ENCODE results near the gene MED4. TPM values are rescaled to one million over a fixed set of nuclear protein-coding genes. Genes with fewer than 3 reads are reported as not detected.

Gene MED4
- total and polyA plus RNA-seq, 2 donors (not counting 1 experiment from before 2014, with no cell fraction given): 15.4 to 50.1 TPM

DNA sequence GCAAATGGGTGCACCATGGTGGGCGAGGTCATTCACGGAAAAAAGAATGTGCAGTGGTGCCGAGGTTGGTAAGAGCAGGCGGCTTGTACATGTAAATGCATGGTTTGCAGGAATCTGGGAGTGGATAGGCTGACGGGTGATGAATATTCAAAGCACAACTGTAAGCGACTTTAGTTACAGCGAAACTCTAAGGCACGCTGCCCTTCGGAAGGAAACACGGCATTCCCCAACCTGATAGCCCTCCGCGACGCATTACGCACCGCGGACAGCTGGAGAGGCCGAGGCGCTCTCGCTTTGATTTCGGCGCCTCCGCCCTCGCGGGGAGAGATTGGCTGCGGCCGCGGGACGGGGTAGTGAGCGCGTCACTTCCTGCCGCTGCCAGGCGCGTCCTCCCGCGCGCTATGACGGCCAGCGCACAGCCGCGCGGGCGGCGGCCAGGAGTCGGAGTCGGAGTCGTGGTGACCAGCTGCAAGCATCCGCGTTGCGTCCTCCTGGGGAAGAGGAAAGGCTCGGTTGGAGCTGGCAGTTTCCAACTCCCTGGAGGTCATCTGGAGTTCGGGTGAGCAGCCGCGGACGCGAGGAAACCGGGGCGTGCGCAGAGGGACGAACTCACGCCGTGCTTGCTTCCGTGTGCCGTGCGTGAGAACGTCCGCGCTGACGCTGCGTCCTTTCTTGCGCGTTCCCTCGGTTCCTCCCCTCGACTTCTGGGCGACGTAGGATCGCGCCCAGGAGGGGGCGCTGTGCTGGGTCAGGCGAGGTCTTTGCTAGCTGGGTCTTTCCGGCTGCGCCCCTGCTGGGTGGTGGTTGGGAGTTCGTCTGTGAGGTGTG, 57.3 kb downstream of the MED4 start, which contains the start of gene NUDT15:
Gene NUDT15 (plus strand): TSS at position 381 of the 828 bp plus-strand sequence. CDS start 21 bp downstream, at position 402.
- Mint-ChIP-seq H3K4me3 (peak within 1 kb of the TSS; percentile 96), H3K4me1 (peaks cover 22% of the 10 kb centered on the region), H3K27ac (peak within 1 kb of the TSS; percentile 96), H3K27me3 (no peaks in the 10 kb centered on the region), H3K9me3 (ENCODE audit: insufficient read depth) (no peaks in the 10 kb centered on the region)
- Histone ChIP-seq H3K36me3 (replicated peaks in 1 of 2; ENCODE audit: control extremely low read depth in 1 of 2, control insufficient read depth in 1 of 2, extremely low read depth in 1 of 2, insufficient read depth in 2 of 2, low read length in 1 of 2) (peaks cover 0 to 6% of the 10 kb centered on the region in 2 experiments), H3K4me1 (ENCODE audit: control insufficient read depth in 2 of 2, insufficient read depth in 2 of 2, low read length in 2 of 2) (peaks cover 13 to 18% of the 10 kb centered on the region in 2 donors), H4K20me1 (ENCODE audit: control insufficient read depth, insufficient read depth, low read length, poor library complexity, severe bottlenecking) (no peaks in the 10 kb centered on the region), H3K27ac (ENCODE audit: low read length in 2 of 2) (peak within 1 kb of the TSS; percentile 96 to 98), H3K4me2 (replicated peaks; ENCODE audit: low read depth, low read length, poor library complexity, severe bottlenecking) (peak within 1 kb of the TSS; percentile 81), H3K4me3 (ENCODE audit: control extremely low read depth in 1 of 5, extremely low read depth in 1 of 5, insufficient read depth in 1 of 5, low read depth in 2 of 5, low read length in 4 of 5) (peak within 1 kb of the TSS; percentile 84 to 94 (median 92)), H2AFZ (ENCODE audit: insufficient read depth, low read depth, low read length, poor library complexity, severe bottlenecking) (peak within 1 kb of the TSS; percentile 94), H3K9me3 (ENCODE audit: control extremely low read depth in 1 of 3, control insufficient read depth in 2 of 3, insufficient read depth in 1 of 3, low read length in 2 of 3) (no peaks in the 10 kb centered on the region), H3K79me2 (ENCODE audit: control insufficient read depth, insufficient read depth, low read length) (peaks cover 10% of the 10 kb centered on the region), H3K27me3 (replicated peaks in 1 of 4; ENCODE audit: control extremely low read depth in 1 of 4, control insufficient read depth in 3 of 4, insufficient read depth in 4 of 4, low read length in 3 of 4) (no peaks in the 10 kb centered on the region), H3K9ac (ENCODE audit: low read length) (peak within 1 kb of the TSS; percentile 96)
- intact Hi-C loops (cut with micrococcal nuclease): loop anchor here (1.0 to 5.0 kb wide), 10 partner anchors 36 to 1755 kb away; partner anchors contain the start of genes CAB39L, FNDC3A, ITM2B and KPNA3
- no peak for TF ChIP-seq EZH2 (IDR thresholded peaks at IDR 0.05; ENCODE audit: borderline replicate concordance, insufficient read depth, low read depth, low read length, poor library complexity, severe bottlenecking)
- TF ChIP-seq, protein P1, sequence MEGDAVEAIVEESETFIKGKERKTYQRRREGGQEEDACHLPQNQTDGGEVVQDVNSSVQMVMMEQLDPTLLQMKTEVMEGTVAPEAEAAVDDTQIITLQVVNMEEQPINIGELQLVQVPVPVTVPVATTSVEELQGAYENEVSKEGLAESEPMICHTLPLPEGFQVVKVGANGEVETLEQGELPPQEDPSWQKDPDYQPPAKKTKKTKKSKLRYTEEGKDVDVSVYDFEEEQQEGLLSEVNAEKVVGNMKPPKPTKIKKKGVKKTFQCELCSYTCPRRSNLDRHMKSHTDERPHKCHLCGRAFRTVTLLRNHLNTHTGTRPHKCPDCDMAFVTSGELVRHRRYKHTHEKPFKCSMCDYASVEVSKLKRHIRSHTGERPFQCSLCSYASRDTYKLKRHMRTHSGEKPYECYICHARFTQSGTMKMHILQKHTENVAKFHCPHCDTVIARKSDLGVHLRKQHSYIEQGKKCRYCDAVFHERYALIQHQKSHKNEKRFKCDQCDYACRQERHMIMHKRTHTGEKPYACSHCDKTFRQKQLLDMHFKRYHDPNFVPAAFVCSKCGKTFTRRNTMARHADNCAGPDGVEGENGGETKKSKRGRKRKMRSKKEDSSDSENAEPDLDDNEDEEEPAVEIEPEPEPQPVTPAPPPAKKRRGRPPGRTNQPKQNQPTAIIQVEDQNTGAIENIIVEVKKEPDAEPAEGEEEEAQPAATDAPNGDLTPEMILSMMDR (IDR thresholded peaks at IDR 0.05): peak; percentile 97
- DNase-seq (peak; percentile 98), ATAC-seq (ENCODE audit: low read depth) (peak; percentile 94)
- WGBS (ENCODE audit: insufficient coverage): under 1% methylated on average over 75 of the region's 82 CpGs
- CTCF ChIA-PET: interaction anchor here (0.9 to 3.0 kb wide), 13 partner anchors 9 to 732 kb away, joined by 3 to 19 read pairs (median 5); partner anchors contain the start of genes ITM2B, MED4 and RCBTB2
- POLR2A ChIA-PET: interaction anchor here (0.7 to 1.9 kb wide), 2 partner anchors 10 to 57 kb away, joined by 3 to 6 read pairs; partner anchors contain the start of gene MED4

DNA sequence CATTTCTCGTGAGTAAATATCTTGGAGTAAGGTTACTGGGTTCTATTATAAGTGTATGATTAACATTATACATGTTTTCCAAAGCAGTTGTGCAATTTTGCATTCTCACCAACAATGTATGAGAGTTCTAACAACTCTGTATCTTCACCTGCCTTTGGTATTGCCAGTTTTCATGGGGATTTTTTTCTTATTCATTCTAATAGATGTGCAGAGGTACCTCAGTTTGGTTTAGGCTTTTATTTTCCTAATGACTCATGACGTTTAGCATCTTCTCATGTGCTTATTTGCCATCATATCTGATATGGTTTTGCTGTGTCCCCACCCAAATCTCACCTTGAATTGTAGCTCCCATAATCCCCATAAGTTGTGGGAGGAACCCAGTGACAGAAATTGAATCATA, 65.0 kb downstream of the MED4 start:
- no peaks in the 10 kb centered on the region for H3K4me1 Mint-ChIP-seq

More for the DNA sequence above, 65.0 kb downstream of the MED4 start:
- no peak overlapping the region for H3K4me2 ChIP-seq (replicated peaks; ENCODE audit: low read depth, low read length, poor library complexity, severe bottlenecking)
- H3K27me3 ChIP-seq (replicated peaks in 1 of 4; ENCODE audit: control extremely low read depth in 1 of 4, control insufficient read depth in 3 of 4, insufficient read depth in 4 of 4, low read length in 3 of 4): no peaks in the 10 kb centered on the region
- intact Hi-C loops (cut with micrococcal nuclease): no loop called here
- no peak overlapping the region for H3K9ac ChIP-seq (ENCODE audit: low read length)
- H3K36me3 ChIP-seq (replicated peaks in 1 of 2; ENCODE audit: control extremely low read depth in 1 of 2, control insufficient read depth in 1 of 2, extremely low read depth in 1 of 2, insufficient read depth in 2 of 2, low read length in 1 of 2): peaks cover 0 to 7% of the 10 kb centered on the region in 2 experiments
- no CpG with 5 or more reads among the region's 2 CpGs for WGBS (ENCODE audit: insufficient coverage)
- H3K9me3 Mint-ChIP-seq (ENCODE audit: insufficient read depth): peaks cover 4% of the 10 kb centered on the region
- H4K20me1 ChIP-seq (ENCODE audit: control insufficient read depth, insufficient read depth, low read length, poor library complexity, severe bottlenecking): no peaks in the 10 kb centered on the region
- H3K4me3 ChIP-seq (ENCODE audit: control extremely low read depth in 1 of 5, extremely low read depth in 1 of 5, insufficient read depth in 1 of 5, low read depth in 2 of 5, low read length in 4 of 5): no peak overlapping the region
- H2AFZ ChIP-seq (ENCODE audit: insufficient read depth, low read depth, low read length, poor library complexity, severe bottlenecking): no peak overlapping the region
- H3K27me3 Mint-ChIP-seq: no peaks in the 10 kb centered on the region
- TF ChIP-seq EZH2 (IDR thresholded peaks at IDR 0.05; ENCODE audit: borderline replicate concordance, insufficient read depth, low read depth, low read length, poor library complexity, severe bottlenecking): no peak
- TF ChIP-seq, protein P1 (IDR thresholded peaks at IDR 0.05): no peak
- H3K9me3 ChIP-seq (ENCODE audit: control extremely low read depth in 1 of 3, control insufficient read depth in 2 of 3, insufficient read depth in 1 of 3, low read length in 2 of 3): peaks cover 3 to 10% (median 5%) of the 10 kb centered on the region in 3 donors
- H3K27ac ChIP-seq (ENCODE audit: low read length in 2 of 2): no peak overlapping the region
- no peak overlapping the region for H3K27ac Mint-ChIP-seq
- ATAC-seq (ENCODE audit: low read depth) (no peak), DNase-seq (no peak)
- ChIA-PET CTCF (no interaction called here), POLR2A (no interaction called here)
- H3K79me2 ChIP-seq (ENCODE audit: control insufficient read depth, insufficient read depth, low read length): peaks cover 24% of the 10 kb centered on the region
- no peak overlapping the region for H3K4me3 Mint-ChIP-seq
- no peaks in the 10 kb centered on the region for H3K4me1 ChIP-seq (ENCODE audit: control insufficient read depth in 2 of 2, insufficient read depth in 2 of 2, low read length in 2 of 2)
